HEK293T (cell line): ENCODE data around the gene GXYLT2.

Experiments
- BHLHE40 ChIP-seq: fragments of 450-650 bp; IDR thresholded peaks from 2 replicates; pipeline ENCODE4 v1.6.1; 2016; ENCODE audit warnings: mild to moderate bottlenecking, moderate library complexity, borderline replicate concordance
- CTBP1 ChIP-seq: fragments of 450-650 bp; IDR thresholded peaks from 2 replicates; pipeline ENCODE4 v1.6.1; 2016; ENCODE audit warnings: borderline replicate concordance
- FOXA1 ChIP-seq: fragments of 450-650 bp; IDR thresholded peaks from 2 replicates; pipeline ENCODE4 v1.6.1; 2016; ENCODE audit warnings: mild to moderate bottlenecking
- FOXM1 ChIP-seq: fragments of 450-650 bp; IDR thresholded peaks from 2 replicates; pipeline ENCODE4 v1.6.1; 2017; ENCODE audit warnings: mild to moderate bottlenecking, borderline replicate concordance
- HDGF ChIP-seq: fragments of 450-650 bp; IDR thresholded peaks from 2 replicates; pipeline ENCODE4 v1.6.1; 2017; ENCODE audit warnings: antibody characterized with exemption, borderline replicate concordance
- NFRKB ChIP-seq: fragments of 450-650 bp; IDR thresholded peaks from 2 replicates; pipeline ENCODE4 v1.6.1; 2016; ENCODE audit warnings: mild to moderate bottlenecking, moderate library complexity
- SUZ12 ChIP-seq: fragments of 450-650 bp; IDR thresholded peaks from 2 replicates; pipeline ENCODE4 v1.6.1; 2016; ENCODE audit warnings: mild to moderate bottlenecking
- ZNF384 ChIP-seq: fragments of 450-650 bp; IDR thresholded peaks from 2 replicates; pipeline ENCODE4 v1.6.1; 2016
- TF ChIP-seq, protein P1 (sequence below): fragments of 450-650 bp; IDR thresholded peaks from 2 replicates; pipeline ENCODE4 v1.6.1; 2016

DNA sequence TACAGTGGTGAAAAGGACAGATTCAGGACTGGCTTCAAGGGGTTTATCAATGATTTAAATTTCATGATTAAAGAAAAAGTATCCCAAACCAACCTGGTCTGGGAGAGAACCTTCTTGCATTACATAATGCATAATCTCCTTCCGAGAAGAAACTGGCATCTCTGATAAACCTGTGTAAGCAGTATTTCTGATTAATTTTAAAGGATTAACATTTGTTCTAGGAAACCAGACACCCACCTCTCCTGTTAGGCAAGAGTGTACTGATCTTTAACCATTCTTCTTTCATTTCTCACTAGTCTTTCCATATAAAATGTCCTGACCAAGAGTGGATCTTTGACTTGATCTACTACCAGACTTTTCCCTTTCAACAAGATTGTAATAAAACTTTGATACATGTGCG is 85.9 kb downstream of the GXYLT2 start:
- no peak for TF ChIP-seq HDGF
- TF ChIP-seq FOXM1 = no peak
- TF ChIP-seq BHLHE40 = no peak
- TF ChIP-seq, protein P1, sequence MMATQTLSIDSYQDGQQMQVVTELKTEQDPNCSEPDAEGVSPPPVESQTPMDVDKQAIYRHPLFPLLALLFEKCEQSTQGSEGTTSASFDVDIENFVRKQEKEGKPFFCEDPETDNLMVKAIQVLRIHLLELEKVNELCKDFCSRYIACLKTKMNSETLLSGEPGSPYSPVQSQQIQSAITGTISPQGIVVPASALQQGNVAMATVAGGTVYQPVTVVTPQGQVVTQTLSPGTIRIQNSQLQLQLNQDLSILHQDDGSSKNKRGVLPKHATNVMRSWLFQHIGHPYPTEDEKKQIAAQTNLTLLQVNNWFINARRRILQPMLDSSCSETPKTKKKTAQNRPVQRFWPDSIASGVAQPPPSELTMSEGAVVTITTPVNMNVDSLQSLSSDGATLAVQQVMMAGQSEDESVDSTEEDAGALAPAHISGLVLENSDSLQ = no peak
- TF ChIP-seq ZNF384 = no peak
- TF ChIP-seq CTBP1 = no peak
- TF ChIP-seq NFRKB = no peak
- no peak for TF ChIP-seq SUZ12
- TF ChIP-seq FOXA1 = no peak
